Testis (tissue), 3 donors: Measurements from ENCODE around the gene PRKAA1. TPM values are rescaled to one million over a fixed set of nuclear protein-coding genes. Genes with fewer than 3 reads are reported as not detected.
"Not testable (repeated sequence)": the region's sequence is repeated elsewhere in the genome, so short reads cannot be mapped to it uniquely, and the experiment has no call there.

Experiments used
- DNase-seq: peaks from one replicate; pipeline ENCODE4 v3.0.0-alpha.2; 2019
- H3K27ac ChIP-seq, 2 donors: fragments of 200-600 bp; sonication (generic); one replicate each; pipeline ENCODE4 v1.5.1; 2019
- H3K27me3 ChIP-seq: fragments of 200-600 bp; sonication (generic); one replicate; pipeline ENCODE4 v1.5.1; 2019
- H3K36me3 ChIP-seq: fragments of 200-600 bp; sonication (generic); one replicate; pipeline ENCODE4 v1.5.1; 2017; ENCODE audit warnings: low read depth; ENCODE audit errors: missing control alignments
- H3K4me1 ChIP-seq: fragments of 200-600 bp; sonication (generic); one replicate; pipeline ENCODE4 v1.5.1; 2019
- H3K4me3 ChIP-seq, 2 donors: fragments of 200-600 bp; sonication (generic); one replicate each; pipeline ENCODE4 v1.5.1; 2017 to 2019
- H3K9me3 ChIP-seq: fragments of 200-600 bp; sonication (generic); one replicate; pipeline ENCODE4 v1.5.1; 2017
- CTCF ChIP-seq, 3 experiments: fragments of 450-650 bp in 2 of 3; fragments of 200-600 bp in 1 of 3; sonication (generic) in 1 of 3; IDR thresholded peaks; one replicate each; pipeline ENCODE4 v1.5.1; 2016 to 2019; ENCODE audit warnings: antibody characterized with exemption in 3 of 3, mild to moderate bottlenecking in 2 of 3, moderate library complexity in 1 of 3
- POLR2A ChIP-seq: fragments of 450-650 bp; IDR thresholded peaks from one replicate; pipeline ENCODE4 v1.6.1; 2017; ENCODE audit warnings: antibody characterized with exemption, mild to moderate bottlenecking, moderate library complexity
- WGBS, 2 donors: methylation state at CpG; one replicate each; pipeline ENCODE4 v1.1.5; 2018; 5-methylcytosine and 5-hydroxymethylcytosine counted together
- intact Hi-C: fragments of 100-400 bp; cut with DNase I; formaldehyde crosslinking; loops from one replicate; pipeline ENCODE4 v1.15.1; 2023; ENCODE audit warnings: low total_unique reads
- polyA plus RNA-seq: library from polyadenylated mRNA; stranded (reverse); fragments of 350-450 nt; fragmentation: Illumina TruSeq; extraction: RNeasy Lipid Tissue Mini Kit (QIAGEN cat#74804); gene quantifications from one replicate; pipeline ENCODE4 v1.2.3, GENCODE V29; 2014; ENCODE audit warnings: low read depth, low replicate concordance; ENCODE audit not compliant: insufficient read depth
- total RNA-seq, 2 donors: library from RNA; depleted of rRNA; stranded (reverse); fragments of >200 nt; gene quantifications; one replicate each; pipeline ENCODE4 v1.2.3, GENCODE V29; 2016

PRKAA1 gene
- total and polyA plus RNA-seq, 3 donors from 2014 or later = 81.7 to 144 (median 92.8) TPM

- Histone ChIP-seq H3K36me3 (no peaks in the 10 kb centered on the region), H3K27ac (no peak overlapping the region), H3K27me3 (no peaks in the 10 kb centered on the region), H3K4me3 (no peak overlapping the region), H3K4me1 (no peaks in the 10 kb centered on the region), H3K9me3 (no peaks in the 10 kb centered on the region)
- TF ChIP-seq CTCF (IDR thresholded peaks at IDR 0.05) = no peak
- no peak for TF ChIP-seq POLR2A
- intact Hi-C loops = no loop called here
- DNase-seq = no peak
- 82 to 83% methylated on average over 2 of the region's 2 CpGs for WGBS, 2 donors
Observed at GRCh38 chr5:40733434-40733833, 64.7 kb downstream of the PRKAA1 start.

- 82 to 83% methylated on average over 3 to 37 of the region's 37 CpGs for WGBS, 2 donors
- H3K9me3 ChIP-seq, H3K27me3 ChIP-seq, intact Hi-C loops, H3K27ac ChIP-seq, H3K4me1 ChIP-seq, DNase-seq, H3K36me3 ChIP-seq: not testable (repeated sequence)
- peak overlapping the region in 1 of 2 donors; percentile 38 for H3K4me3 ChIP-seq
Observed at GRCh38 chr5:40722497-40722911, 75.7 kb downstream of the PRKAA1 start.

GRCh38 chr5:40720069-40720468 lies 78.1 kb downstream of the PRKAA1 start:
- TF ChIP-seq POLR2A (no peak), CTCF (IDR thresholded peaks at IDR 0.05) (no peak)
- intact Hi-C loops = no loop called here
- Histone ChIP-seq H3K36me3 (no peaks in the 10 kb centered on the region), H3K27ac (no peak overlapping the region), H3K4me1 (no peaks in the 10 kb centered on the region), H3K4me3 (no peak overlapping the region), H3K27me3 (no peaks in the 10 kb centered on the region), H3K9me3 (no peaks in the 10 kb centered on the region)
- no peak for DNase-seq

- no peak for DNase-seq
- Histone ChIP-seq H3K27ac (no peak overlapping the region), H3K27me3 (no peaks in the 10 kb centered on the region), H3K36me3 (no peaks in the 10 kb centered on the region), H3K4me3 (no peak overlapping the region), H3K9me3 (no peaks in the 10 kb centered on the region), H3K4me1 (no peaks in the 10 kb centered on the region)
- intact Hi-C loops = no loop called here
- TF ChIP-seq CTCF (IDR thresholded peaks at IDR 0.05) (no peak), POLR2A (no peak)
Observed at GRCh38 chr5:40717281-40717680, 80.9 kb downstream of the PRKAA1 start.

DNA sequence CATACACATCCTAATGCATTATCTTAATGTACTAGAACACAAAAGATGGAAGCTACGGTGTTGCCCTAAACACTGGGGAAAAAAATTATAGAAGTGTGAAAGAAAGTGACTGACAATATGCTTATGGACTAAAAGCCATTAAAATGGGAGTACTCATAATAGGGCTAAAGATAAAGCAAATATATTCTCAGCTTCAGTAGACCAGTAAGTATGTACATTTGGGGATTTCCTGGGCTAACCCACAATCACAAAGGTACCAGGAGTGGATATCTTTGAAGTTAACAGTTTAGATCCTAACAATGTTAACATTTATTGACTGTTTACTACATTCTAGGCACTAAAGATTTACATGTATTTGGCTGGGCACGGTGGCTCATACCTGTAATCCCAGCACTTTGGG lies 81.6 kb downstream of the PRKAA1 start:
- no peak overlapping the region for H3K4me3 ChIP-seq
- DNase-seq = no peak
- no peaks in the 10 kb centered on the region for H3K4me1 ChIP-seq
- H3K27me3 ChIP-seq = no peaks in the 10 kb centered on the region
- TF ChIP-seq POLR2A (no peak), CTCF (IDR thresholded peaks at IDR 0.05) (no peak)
- no peaks in the 10 kb centered on the region for H3K9me3 ChIP-seq
- WGBS, 2 donors = 81 to 93% methylated on average over 2 of the region's 2 CpGs
- no peaks in the 10 kb centered on the region for H3K36me3 ChIP-seq
- intact Hi-C loops = no loop called here
- H3K27ac ChIP-seq = no peak overlapping the region
